Stimulated activated CD8-positive, alpha-beta memory T cell treated with anti-CD3 and anti-CD28 coated beads, Interleukin-12 subunit alpha, Interleukin-12 subunit beta, amount 100 ng/mL, for 24 hours (primary cell): ENCODE data around the gene ZIC4.

Source experiments
- DNase-seq: peaks from one replicate; pipeline ENCODE4 v3.0.0-alpha.2; 2020; ENCODE audit errors: extremely low read depth

Gene ZIC4

DNA sequence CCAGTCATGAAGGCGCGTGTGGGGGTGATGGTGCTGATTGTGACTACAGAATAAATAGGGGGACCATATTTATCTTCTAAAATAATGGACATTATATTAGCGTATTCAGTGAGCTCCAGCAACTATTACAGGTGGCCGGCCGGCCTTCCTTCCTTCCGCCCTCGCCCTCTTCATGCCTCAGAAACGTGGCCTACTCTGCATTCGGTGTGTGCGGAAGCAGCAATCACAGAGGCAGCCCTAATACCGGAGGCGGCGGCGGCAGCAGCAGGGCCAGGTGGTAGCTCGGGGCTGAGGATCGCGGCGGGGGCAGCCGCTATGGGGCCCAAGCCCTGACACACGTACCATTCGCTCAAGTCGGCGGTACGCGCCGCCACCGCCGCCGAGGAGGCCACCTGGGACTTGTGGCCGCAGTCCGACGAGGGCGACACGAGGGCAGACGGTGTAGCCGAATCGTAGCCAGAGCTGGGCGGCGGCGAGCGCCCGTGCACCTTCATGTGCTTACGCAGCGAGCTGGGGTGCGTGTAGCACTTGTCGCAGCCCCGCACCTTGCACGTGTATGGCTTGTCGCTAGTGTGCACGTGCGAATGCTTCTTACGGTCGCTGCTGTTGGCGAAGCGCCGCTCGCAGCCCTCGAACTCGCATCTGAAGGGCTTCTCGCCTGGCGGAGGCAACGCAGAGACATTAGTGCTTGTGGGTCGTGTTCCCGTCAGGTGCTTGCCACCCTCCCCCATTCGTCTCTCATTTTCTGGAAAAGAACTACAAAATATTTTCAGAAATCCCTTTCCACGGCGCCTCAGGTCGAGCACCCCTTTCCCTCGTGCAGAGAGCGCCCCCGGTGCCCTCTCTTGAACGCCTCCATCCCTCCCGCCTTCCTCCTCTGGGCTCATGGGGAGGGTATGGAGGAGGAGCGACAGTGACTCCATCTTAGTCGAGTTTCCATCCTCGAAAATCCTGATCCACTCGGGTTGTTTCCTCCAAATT lies 15.5 kb downstream of the ZIC4 start:
- DNase-seq, result no peak

DNA sequence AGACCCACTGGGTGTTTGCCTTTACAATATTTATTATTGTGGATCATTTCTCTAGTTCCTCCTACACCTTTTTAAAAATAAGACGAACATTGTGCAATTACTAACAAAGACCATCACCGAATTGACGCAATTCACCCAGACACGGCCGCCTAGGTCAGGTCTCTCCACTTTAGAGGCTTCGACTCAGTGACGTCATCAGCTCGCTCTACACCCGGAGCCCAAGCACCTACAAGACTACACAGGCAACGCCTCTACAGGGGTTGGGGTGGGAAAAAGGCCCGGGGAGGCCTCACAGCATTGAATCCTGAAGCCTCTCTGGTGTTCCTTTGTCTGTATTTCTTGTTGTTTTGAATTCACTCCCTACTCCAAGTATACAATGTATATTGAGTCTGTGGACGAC lies 16.6 kb downstream of the ZIC4 start:
- no peak for DNase-seq

DNA sequence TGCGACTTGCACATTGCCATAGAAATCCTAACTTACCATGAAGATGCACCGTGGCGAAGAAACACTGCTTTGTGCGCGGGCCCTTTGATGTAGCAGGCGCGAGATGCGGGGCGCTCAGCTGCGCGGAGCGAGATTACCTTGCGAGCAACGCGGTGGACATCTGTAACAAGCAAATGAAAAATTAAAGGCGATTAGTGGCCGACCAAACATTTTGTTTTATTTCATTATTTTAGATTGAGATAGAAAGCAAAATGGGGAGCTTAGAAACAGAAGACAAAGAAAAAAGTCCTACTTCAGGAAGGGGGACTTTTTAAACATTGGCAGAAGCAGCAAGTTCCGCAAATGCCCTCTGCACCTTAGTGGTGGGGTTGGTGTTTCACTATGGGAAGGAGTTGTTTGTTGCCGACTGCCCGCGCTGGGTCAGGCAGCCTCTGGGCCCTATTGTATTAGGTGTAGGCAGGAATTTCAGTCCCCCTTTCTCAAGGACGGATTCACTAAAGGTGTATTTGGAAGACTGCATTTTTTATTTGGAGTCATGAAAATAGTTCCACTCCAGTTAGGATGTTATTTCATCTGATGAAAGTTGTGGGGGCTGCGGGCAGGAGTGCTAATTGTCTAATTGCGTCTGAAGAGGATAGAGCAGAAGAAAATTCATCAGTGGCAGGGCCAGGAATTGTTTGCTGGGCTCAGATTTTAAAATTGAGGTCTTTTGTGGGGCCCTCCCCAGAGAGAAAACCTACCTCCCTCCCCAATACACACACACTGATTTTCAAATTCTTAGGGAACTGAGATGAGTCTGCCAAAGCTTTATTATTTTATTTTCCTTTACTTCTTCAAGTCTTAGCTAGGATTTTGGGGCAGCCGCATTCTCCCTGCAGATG lies 17.4 kb downstream of the ZIC4 start:
- no peak for DNase-seq

DNA sequence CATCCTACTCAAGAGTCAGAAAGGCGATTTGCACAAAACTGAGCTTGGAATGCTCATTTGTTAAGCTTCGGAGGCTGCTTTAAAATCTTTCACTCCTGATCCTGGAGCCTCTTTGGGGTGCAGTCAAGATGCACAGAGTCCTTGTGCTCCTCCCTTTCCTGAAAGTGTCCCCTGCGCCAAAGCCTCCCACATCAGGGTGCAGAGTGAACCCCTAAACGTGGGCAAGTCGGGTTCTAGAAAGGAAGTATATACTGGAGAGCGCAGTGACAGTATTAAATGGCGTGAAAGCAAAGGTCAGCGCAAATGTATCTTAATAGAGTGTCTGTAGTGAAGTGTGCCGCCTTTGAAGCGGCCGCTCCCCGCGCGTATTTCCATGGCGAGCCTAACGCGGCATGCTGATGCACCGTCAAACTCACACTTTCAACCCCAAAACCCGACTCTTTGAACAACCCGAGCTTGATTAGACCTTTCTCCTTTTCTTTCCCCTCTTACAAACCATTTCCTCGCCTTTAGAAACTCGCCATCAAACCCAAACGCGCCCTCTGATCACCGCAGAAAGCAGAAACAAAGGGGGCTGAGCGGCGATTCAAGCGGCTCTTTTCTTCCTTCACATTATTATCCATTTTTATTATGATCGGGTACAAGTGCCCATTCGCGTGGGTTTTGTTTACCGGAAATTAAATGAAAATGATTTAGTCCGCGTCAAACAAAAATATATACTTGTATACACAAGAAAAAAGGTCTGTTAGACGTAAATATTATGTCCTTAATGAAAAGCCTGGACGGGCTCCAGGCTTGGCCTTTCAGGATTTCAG lies 18.3 kb downstream of the ZIC4 start:
- no peak for DNase-seq

DNA sequence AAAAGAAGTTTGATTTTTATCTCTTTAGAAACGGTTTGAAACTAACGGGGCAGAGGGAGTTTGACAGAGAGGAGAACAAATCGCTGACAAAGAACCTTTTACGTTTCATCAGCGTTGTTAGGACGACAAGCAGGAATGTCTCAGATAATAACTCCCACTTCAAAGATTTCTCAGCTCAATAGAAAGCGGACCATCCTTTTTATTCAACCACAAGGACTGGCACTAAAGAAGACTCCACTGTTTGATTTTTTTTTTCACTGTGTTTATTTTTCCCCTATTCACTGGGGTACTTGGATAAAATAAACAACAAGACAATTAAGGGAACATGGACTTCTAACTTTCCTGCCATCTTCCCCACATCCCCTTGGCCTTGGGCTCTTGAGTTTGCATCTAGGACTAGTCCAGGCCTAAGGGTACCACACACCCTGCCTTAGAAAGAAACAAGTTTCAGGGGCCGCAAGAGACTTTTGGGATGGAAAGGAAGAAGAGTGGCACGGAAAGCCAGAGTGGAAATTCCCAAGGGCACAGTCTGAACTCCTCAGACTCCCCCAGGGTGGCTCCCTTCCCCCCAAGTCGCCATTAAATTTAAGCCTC lies 19.0 kb downstream of the ZIC4 start:
- no peak for DNase-seq

DNA sequence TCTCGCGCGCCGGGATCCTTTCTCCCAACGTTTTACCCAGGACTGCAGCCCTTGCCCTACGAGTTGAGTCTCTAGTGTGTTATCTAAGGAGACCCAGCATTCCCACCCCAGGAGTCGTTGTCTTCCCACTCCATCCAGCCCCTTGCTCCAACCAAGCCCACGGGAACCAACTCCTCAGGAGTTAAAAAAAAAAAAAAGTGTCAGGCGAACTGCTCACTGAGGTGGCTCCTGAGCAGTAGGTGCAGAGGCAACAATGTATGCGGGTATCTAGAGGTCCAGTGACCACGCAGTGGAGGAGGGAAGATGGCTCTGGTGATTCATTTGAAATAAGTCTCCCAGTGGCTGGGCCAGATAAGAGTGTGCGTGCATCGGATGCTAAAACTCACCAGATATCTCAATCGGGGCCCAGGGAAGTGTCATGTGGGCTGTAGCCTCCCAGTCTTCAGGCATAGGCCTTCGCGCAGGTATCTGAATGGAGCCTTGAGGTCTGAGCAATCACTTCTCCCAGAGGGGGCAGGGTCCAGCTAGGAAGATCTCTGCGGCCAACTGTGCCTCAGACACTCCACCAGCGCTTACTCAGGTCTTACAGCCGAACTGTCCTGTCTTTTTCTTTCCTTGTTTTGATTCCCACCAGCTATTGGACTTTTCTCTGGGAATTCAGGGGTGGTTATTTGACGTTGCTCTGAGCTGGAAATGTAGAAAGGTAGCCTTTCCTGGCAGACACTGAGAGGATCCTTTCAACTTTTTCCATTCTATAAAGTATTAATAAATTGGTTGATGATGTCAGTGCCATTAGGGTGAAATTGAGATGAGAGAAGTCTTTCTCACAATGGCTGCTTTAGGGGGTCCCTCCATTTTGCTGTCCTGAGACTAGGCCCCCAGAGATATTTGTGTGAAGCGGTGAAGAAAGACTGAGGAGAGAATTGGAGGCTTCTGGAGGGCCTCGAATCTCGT lies 21.0 kb downstream of the ZIC4 start:
- DNase-seq, result no peak

DNA sequence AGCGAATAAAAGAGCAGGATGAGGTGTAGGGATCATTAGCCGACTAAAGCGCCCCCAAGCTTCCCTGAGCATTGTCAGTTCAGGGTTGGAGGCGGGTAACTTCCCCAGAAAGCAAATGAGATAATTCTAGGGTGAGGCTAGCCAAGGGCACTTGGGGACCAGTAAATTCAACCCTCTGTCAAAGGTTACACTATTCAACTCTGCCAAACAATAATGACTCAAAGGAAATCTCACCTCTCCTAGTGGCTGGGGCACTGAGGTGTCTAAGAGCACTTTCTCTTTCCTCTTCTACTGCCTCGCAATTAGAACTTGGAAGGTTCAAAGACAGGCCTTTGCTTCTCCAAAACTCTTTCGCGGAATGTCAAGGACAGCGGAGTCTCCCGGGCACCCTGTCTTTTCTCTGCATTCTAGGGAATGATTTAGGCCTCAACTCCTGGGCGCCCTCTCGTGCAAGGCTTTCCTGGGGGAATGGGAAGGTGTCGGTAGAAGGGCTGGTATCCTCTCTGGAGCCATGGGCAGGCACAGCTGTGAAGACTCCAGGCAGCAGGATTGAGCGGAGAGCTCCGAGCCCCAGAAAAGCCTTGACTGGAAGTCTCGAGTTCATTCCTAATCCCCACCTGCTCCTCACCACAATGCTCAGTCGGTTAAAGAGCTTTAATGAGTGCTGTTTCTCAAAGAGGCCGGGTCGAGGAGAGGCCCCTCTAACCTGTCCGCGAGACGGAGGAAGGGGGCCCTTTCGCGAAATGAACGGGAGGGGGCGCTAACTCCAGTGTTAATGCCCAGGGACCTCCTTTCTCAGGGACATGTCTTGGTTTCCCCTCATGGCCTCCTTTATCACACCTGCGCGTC lies 21.9 kb downstream of the ZIC4 start:
- DNase-seq, result no peak

DNA sequence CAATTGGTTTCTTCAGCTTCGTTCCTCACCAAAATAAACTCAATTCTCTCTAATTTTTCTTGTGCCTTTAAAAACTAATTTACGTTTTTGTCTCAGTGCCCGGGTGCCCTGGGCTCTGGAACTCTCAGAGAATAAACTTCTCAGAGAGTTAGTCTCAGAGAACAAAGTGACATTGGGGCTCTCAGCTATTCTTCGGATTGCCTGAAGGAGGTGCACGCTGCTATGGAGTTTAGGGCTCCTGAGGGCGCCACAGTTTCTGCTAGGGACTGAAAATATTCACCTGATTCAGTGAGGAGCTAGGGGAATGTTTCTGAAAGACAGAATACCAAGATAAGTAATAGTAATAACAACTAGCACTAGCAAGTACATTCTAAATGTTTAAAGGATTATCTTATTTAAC lies 22.7 kb downstream of the ZIC4 start:
- no peak for DNase-seq

DNA sequence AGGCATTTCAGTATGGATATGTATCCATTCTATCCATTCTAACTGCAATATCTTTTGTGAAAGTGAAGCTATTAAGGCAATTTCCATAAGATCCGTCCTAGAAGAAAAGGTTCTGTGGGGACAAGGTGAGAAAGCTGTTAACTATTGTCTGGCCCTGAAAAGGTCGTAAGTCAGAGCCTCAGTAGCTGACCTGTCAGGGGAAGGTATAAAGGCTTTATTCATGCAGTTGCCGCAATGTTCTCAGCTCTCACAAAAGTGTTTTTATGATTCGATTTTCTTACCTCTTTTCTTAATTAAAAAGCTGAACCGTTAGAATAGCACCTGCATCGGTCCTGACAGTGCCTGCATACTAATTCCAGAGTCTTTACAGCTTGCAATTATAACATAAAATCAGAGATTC lies 24.7 kb downstream of the ZIC4 start:
- DNase-seq, result no peak

DNA sequence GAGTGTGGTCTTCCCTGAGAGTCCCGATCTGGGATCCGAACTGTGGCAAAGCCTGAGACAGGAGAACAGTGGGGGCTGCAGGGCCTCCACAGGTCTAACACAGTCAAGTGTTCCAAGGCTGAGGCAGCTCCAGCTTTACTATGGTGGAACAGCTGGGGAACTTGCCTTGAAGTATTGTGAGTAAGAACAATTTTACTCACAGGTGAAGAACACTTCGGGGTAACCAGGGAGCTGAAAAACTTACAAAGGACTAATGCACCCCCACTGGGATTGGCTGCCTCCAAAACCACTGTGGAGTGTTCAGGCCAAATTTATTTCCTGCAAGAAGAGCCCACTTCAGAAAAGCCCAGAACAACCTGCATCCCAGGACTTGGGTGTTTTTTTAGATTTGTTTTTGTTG lies 25.4 kb downstream of the ZIC4 start:
- no peak for DNase-seq

DNA sequence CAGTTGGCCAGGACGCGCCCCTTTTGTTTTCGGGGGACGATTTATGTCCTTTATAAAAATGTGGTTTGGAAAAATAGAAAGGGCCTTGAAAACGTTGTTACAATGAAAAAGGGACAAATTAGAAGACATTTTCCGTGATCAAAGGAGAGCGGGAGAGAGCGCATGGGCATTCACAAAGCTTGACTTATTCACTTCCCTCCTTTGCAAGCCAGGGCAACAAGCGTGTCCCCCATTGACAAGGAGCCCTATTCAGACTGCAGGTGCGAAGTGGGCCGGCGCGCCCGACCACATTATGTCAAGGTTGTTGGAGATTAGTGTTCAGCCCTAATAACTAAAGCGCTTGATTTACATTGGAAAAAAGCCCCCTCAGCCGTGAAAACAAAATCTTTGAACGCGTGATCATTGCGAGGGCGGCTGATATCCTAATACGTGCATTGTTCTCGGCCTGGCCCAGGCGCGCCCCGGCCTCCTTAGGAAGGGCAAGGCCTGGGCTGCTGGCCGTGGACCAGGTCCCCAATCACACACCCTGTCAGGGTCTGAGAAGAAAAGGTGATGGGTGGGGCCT lies 25.9 kb downstream of the ZIC4 start:
- DNase-seq, result no peak

DNA sequence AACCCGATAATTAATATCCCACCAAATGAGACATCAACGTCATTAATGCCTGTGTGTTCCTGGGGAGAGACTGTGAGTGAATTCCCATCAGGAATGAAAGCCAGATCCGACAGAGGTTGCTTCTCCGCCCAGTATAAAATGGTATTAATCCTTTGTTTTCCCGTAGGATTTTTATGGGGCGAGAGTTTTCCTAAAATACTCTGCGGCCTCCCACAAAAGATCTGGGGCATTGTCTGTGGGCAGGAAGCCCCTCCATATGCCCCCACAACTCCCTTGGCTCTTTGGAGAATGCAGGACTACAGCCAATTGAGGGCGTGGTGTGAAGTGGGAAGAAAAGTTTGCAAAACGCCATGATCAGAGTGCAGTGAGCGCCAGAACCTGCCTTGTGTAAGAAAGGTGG lies 26.7 kb downstream of the ZIC4 start:
- DNase-seq, result no peak

DNA sequence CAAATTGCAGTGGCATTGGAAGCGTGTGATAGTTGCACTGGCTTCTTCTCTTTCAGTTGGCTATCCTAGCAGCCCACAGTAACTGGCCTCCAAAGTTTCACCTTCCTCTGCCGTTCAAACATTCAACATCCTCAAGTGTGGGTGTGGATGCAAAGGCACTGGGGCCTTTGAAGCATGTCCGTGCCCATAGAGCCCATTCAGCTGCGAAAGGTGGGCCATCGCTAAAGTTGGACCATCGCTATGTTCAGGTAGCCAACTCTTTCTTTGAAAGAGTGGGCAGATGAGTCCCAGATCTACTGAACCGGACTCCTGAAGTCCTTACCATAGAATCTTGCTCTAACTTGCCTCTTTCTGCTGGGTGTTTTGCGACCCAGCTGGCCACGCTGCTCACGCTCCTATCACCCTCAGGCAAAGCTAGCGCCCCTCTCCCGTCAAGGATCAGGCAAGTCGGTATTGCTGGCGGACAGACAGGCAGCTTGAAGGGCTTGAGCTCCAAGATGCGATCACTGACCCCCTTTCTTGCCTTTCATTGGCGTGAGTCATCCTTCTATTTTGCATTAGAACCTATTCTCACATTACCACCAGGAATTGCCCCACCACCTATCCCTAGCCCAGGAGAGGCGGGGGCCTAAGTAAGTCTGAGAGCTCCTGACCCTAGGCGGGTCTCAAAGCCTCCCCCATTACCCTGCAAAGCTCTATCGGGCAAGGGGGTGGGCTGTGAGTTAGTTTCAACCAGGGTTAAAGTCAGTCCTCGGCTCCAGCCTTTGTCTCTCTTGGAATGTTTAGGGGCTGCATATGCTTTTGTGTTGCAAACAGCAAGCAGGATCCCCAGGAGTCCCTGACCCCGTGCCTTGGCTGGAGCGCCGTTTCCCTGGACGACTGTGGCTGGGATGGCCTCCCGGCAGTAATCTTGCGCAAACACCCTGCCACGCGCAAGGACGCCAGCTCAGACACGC lies 28.7 kb downstream of the ZIC4 start:
- no peak for DNase-seq

DNA sequence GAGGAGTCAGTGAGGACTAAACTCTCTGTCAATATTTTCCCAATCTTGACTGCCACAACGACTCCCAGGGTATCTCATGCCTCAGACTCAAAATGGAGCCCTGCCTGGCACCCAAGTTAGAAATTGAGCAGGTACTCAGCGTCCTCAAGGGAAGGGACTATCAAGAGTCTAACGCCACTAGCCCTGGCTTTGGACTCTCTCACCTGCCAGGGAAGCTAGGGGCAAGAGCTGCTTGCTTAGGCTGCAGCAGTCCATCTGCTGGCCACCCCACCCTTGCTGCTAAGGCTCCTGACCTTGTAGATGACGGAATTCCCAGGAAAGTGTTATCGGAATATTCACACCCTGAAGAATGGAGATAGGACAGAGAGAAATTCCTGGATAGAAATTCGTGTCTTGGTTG lies 33.0 kb downstream of the ZIC4 start:
- no peak for DNase-seq

DNA sequence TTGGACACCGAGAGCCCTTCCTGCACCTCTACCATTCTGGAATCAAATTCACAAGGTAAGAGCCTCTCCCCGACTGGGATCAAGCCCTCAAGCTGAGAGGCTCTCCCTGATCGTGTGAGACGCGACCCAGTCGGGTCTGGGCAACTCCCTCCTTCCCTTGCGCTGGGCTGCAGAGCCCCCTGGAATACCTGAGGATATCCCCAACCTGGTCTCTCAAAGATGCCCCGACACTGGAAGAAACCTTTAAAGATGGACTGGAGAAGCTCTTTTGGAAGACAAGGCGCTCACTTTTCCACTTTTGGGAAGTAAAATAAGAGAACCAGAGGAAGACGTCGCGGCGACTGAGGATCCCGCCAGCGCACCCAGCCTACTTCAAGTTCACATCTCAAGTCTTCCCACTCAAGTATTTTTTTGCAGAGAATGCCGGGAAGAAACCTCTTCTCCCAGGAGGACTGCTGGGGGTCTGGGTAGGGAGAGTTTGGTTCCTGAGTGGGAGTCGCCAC lies 33.8 kb downstream of the ZIC4 start:
- no peak for DNase-seq

DNA sequence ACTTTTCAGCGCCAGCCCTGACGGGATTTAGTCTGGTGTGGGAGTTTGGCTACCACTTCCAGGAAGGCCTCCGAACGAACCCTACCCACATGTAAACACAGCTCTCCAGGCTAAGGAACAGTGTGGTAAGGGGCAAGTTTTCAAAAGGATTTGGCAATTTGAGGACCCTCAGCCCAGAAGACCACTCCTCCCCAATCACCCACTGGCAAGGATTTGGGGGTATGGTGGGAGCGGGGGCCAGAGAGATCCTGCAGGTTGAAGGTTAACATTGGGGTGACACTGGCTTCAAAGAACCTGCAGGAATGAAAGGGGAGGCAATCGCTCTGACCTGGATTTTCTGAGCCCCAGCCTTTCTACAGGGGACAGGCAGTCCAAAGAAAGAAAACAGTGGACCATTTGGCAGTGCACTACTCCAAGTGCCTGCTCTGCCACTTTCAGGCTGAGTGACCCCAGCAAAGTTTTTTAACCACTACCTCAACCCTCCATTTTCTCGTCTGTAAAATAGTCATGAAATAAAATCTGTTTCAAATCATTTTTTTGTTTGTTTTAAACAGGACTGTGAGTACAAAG lies 34.5 kb downstream of the ZIC4 start:
- DNase-seq, result no peak

DNA sequence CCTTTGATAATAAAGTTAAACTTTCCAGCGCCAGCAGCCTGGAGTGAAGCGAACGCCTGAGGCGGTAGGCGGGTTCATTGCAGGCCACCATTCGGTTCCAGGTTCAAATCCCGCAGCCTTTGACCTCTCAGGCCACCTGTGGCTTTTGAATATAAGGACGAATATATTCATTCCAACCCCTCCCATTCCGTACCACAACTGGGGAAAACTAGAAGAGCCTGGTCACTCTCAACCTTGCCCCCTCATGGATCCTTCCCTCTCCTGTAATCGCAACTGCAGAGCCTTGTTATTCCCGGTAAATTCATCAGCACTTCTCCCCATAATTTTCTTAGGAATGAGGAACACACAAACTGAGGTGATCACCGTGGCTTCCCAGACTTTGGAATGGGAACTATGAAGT lies 35.2 kb downstream of the ZIC4 start:
- DNase-seq, result no peak
